Measurements from ENCODE around the gene RBM4. TPM values are rescaled to one million over a fixed set of nuclear protein-coding genes. Genes with fewer than 3 reads are reported as not detected.
A peak's percentile ranks its signal among the peaks of the same experiment; 100 is the strongest.

Gene RBM4
- total RNA-seq, 1 donor from 2014 or later: 72.1 TPM

- ATAC-seq: no peak
- DNase-seq (ENCODE audit: missing footprints): no peak
- intact Hi-C loops (cut with DNase I): no loop called here
Measured at GRCh38 chr11:66683877-66684276, 45.4 kb downstream of the RBM4 start.

GRCh38 chr11:66684635-66685034, 46.1 kb downstream of the RBM4 start:
- DNase-seq (ENCODE audit: missing footprints) (no peak), ATAC-seq (no peak)
- intact Hi-C loops (cut with DNase I): no loop called here

GRCh38 chr11:66685276-66686099, 47.0 kb downstream of the RBM4 start:
- no peak for DNase-seq (ENCODE audit: missing footprints)
- ATAC-seq: no peak
- intact Hi-C loops (cut with DNase I): no loop called here

GRCh38 chr11:66686100-66686785, 47.7 kb downstream of the RBM4 start:
- DNase-seq (ENCODE audit: missing footprints): no peak
- no peak for ATAC-seq
- intact Hi-C loops (cut with DNase I): no loop called here

GRCh38 chr11:66686801-66687750, 48.6 kb downstream of the RBM4 start:
- ATAC-seq: no peak
- intact Hi-C loops (cut with DNase I): no loop called here

GRCh38 chr11:66687831-66688281, 49.4 kb downstream of the RBM4 start:
- ATAC-seq: no peak
- intact Hi-C loops (cut with DNase I): no loop called here
- peak; percentile 62 for DNase-seq (ENCODE audit: missing footprints)

More at GRCh38 chr11:66686801-66687750, 48.6 kb downstream of the RBM4 start:
- DNase-seq (ENCODE audit: missing footprints): peak; percentile 22

- intact Hi-C loops (cut with DNase I): no loop called here
- ATAC-seq: no peak
- DNase-seq (ENCODE audit: missing footprints): no peak
Measured at GRCh38 chr11:66688561-66689534, 50.3 kb downstream of the RBM4 start.

- DNase-seq (ENCODE audit: missing footprints) (peak; percentile 65), ATAC-seq (no peak)
- intact Hi-C loops (cut with DNase I): no loop called here
Measured at GRCh38 chr11:66689661-66690590, 51.4 kb downstream of the RBM4 start.

- intact Hi-C loops (cut with DNase I): no loop called here
- ATAC-seq: no peak
- peak; percentile 73 for DNase-seq (ENCODE audit: missing footprints)
Measured at GRCh38 chr11:66691311-66691980, 52.9 kb downstream of the RBM4 start.

- ATAC-seq (no peak), DNase-seq (ENCODE audit: missing footprints) (no peak)
- intact Hi-C loops (cut with DNase I): no loop called here
Measured at GRCh38 chr11:66692446-66692845, 53.9 kb downstream of the RBM4 start.

- ATAC-seq: no peak
- DNase-seq (ENCODE audit: missing footprints): no peak
- intact Hi-C loops (cut with DNase I): no loop called here
Measured at GRCh38 chr11:66692871-66693331, 54.4 kb downstream of the RBM4 start.

- ATAC-seq (no peak), DNase-seq (ENCODE audit: missing footprints) (peak; percentile 2)
- intact Hi-C loops (cut with DNase I): loop anchor here (1.0 kb wide), 1 partner anchor 141 kb away; no protein-coding TSS in a partner anchor
Measured at GRCh38 chr11:66693356-66694055, 55.0 kb downstream of the RBM4 start.

GRCh38 chr11:66694056-66694410, 55.5 kb downstream of the RBM4 start:
- intact Hi-C loops (cut with DNase I): loop anchor here (1.0 kb wide), 1 partner anchor 140 kb away; no protein-coding TSS in a partner anchor
- DNase-seq (ENCODE audit: missing footprints) (peak; percentile 57), ATAC-seq (no peak)

GRCh38 chr11:66694732-66695207, 56.3 kb downstream of the RBM4 start:
- intact Hi-C loops (cut with DNase I): loop anchor here (1.0 kb wide), 1 partner anchor 140 kb away; no protein-coding TSS in a partner anchor
- peak; percentile 80 for ATAC-seq
- DNase-seq (ENCODE audit: missing footprints): peak; percentile 89
